ENCODE results near the gene TMEM39B.
"Not testable (repeated sequence)": the region's sequence is repeated elsewhere in the genome, so short reads cannot be mapped to it uniquely, and the experiment has no call there.

The TMEM39B gene

DNA sequence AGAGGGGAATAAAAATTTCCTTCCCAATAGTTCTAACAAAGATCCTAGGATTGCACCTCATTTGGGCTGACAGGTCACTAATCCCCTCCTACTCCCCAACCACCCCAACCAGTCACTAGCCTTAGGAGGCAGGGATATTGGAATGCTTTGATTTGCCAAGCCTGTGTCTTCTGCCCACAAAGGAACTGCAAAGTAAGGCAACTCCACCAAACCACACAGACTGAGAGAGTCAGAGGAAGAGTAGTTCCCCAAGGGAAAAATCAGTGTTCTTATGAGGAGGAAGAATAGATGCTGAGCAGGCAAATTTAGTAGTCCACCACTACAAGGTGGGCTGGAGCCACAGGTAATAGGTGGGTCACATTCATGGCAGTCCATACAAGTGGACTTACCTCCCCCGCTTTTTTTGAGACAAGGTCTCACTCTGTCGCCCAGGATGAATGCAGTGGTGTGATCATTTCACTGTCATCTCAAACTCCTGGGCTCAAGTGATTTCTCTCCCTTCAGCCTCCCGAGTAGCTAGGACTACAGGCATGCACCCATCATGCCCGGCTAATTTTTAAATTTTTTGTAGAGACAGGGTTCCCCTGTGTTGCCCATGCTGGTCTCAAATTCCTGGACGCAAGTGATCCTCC, 3.7 kb upstream of the TMEM39B start:
- no peak for DNase-seq (ENCODE audit: low read depth in 2 of 3, low spot score in 1 of 3)

DNA sequence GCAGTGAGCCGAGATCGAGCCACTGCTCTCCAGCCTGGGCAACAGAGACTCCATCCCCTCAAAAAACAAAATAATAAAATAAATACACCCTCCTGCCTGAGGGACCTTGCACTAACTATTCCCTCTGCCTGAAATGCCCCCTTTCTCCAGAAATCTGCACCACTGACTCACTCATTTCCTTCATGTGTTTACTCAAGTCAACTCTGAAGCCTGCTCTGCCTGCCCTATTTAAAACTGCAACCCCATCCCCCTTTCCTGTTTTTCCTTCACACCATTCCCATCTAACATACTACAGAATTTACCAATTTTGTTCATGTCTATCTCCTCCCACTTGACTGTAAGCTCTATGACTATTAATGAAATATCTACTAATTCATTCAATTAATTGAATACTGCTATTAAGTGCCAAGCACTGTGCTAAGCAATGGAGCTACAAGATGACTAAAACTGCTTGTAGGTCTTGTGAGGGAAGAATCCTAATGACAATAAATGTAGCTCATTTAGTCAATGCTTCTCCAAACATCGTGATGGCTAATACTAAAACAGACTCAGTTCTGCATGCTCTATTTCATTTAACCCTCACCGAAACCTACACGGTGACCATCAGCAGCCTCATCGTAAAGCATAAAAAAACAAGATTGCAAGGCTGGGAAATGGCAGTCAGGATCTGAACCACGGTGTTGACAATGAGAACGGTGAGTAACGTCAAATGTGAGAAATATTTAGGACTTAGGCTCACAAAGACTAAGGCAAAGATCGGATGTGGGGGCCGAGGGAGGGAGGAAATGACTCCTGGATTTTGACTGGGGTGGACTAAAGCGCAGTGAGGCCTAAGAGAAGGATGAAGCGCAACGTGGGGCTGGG, 749 bp upstream of the TMEM39B start:
- DNase-seq (ENCODE audit: low read depth in 2 of 3, low spot score in 1 of 3) = peak in 2 of 3 donors; percentile 22 to 25

- DNase-seq (ENCODE audit: low read depth in 2 of 3, low spot score in 1 of 3) = no peak
Measured at GRCh38 chr1:32073299-32074229, 825 bp downstream of the TMEM39B start.

DNA sequence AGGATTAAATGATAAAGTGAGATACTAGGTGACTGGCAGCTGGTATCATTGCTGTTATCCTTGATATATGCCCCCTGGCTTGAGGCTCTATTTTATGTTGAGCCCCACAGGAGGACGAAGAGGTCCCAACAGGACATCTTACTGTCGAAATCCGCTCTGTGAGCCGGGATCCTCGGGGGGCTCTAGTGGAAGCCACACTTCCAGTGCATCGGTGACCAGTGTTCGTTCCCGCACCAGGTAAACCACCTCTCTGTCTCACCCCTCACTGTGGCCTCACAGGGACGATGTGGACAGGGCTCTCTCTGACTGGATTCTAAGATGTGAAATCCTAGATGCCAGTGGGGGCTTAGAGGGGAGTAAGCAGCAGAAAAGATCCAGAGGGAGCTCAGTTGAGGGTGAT, 2.1 kb downstream of the TMEM39B start:
- no peak for DNase-seq (ENCODE audit: low read depth in 2 of 3, low spot score in 1 of 3)

- DNase-seq (ENCODE audit: low read depth in 2 of 3, low spot score in 1 of 3) = no peak
Measured at GRCh38 chr1:32077451-32077850, 4.7 kb downstream of the TMEM39B start.

DNA sequence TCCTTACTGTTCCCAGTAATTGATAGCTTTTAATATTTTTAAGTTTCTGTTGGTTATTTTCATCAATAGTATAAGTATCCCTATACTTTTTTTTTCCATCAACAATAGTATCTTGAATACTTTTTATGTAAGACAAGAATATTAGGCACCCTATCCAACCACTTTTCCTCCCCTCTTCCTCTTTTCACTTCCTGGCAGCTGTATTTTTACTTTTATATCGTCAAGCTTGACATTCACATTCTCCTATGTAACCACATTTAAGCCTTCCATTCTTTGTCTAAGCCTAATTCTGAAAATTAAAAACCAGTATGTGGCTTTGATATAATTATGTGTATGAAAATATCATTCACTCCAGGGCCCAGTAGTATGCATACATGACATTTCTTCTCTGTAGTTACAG, 9.3 kb downstream of the TMEM39B start:
- DNase-seq (ENCODE audit: low read depth in 2 of 3, low spot score in 1 of 3) = no peak

DNA sequence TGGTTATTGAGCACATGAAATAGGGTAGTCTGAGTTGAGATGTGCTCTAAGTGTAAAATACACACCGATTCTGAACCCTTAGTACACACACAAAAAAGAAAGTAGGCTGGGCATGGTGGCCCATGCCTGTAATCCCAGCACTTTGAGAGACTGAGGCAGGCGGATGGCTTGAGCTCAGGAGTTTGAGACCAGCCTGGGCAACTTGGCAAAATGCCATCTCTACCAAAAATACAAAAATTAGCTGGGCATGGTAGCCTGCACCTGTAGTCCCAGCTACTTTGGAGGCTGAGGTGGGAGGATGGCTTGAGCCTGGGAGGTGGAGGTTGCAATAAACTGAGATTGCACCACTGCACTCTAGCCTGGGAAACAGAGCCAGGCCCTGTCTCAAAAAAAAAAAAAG, 13.6 kb downstream of the TMEM39B start:
- not testable (repeated sequence) for DNase-seq (ENCODE audit: low read depth in 2 of 3, low spot score in 1 of 3)

GRCh38 chr1:32091176-32091575, 18.4 kb downstream of the TMEM39B start:
- no peak for DNase-seq (ENCODE audit: low read depth in 2 of 3, low spot score in 1 of 3)

DNA sequence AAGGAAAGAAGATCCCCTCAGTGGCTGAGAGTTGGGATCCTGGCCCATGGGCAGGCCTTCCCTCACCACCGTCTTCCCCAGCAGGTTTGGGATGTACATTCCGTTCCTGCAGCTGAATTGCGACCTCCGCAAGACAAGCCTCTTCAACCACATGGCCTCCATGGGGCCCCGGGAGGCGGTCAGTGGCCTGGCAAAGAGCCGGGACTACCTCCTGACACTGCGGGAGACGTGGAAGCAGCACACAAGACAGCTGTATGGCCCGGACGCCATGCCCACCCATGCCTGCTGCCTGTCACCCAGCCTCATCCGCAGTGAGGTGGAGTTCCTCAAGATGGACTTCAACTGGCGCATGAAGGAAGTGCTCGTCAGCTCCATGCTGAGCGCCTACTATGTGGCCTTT, 18.9 kb downstream of the TMEM39B start:
- DNase-seq (ENCODE audit: low read depth in 2 of 3, low spot score in 1 of 3) = no peak

GRCh38 chr1:32094746-32095521, 22.2 kb downstream of the TMEM39B start:
- DNase-seq (ENCODE audit: low read depth in 2 of 3, low spot score in 1 of 3) = no peak

DNA sequence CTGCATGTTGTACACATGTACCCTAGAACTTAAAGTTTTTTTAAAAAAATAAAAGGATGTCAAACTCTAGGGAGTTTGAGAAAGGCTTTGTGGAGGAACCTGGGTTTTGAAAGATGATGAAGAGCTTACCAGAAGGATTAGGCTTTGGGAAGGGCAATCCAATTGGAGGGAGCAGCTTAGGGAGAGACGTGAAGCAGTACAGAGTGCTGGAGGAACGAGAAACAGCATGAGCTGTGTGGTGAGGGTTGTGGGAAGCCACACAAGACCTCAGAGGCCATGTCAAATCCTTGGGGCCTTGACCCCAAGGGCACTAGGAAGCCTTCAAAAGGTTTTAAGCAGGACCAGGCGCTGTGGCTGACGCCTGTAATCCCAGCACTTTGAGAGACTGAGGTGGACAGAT, 26.7 kb downstream of the TMEM39B start:
- no peak for DNase-seq (ENCODE audit: low read depth in 2 of 3, low spot score in 1 of 3)

DNA sequence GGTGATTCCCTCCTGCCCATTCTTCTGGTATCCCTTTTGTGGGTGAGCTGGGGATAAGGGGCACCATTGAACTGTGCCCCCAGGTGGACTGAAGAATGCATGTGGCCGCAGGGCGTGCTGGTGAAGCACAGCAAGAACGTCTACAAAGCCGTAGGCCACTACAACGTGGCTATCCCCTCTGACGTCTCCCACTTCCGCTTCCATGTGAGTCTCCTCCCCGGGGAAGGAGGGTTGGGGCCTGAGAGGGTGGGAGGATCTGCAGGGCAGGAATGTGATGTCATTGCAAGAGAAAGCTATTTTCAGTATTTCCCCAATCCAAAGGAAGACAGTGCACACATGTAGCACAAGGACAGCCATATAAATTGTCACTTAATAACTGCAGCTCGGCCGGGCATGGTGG, 27.6 kb downstream of the TMEM39B start:
- no peak for DNase-seq (ENCODE audit: low read depth in 2 of 3, low spot score in 1 of 3)

- DNase-seq (ENCODE audit: low read depth in 2 of 3, low spot score in 1 of 3) = no peak
Measured at GRCh38 chr1:32100807-32101708, 28.3 kb downstream of the TMEM39B start.

GRCh38 chr1:32104127-32104526, 31.4 kb downstream of the TMEM39B start:
- no peak for DNase-seq (ENCODE audit: low read depth in 2 of 3, low spot score in 1 of 3)

DNA sequence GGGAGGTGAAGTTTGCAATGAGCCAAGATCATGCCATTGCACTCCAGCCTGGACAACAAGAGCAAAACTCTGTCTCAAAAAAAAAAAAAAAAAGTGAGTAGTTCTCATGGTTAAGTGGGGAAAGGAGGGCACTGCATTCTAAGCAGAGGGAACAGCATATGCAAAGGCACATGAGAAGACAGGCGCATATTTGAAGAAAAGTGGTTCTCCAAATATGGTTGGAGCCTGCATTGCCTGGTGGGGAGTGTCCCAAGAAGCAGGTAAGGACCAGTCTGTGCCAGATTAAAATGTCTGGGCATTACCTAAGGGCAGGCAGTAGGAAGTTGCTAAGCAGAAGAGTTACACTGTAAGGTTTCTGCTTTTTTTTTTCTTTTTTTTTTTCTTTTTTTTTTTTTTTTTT, 32.6 kb downstream of the TMEM39B start:
- no peak for DNase-seq (ENCODE audit: low read depth in 2 of 3, low spot score in 1 of 3)

DNA sequence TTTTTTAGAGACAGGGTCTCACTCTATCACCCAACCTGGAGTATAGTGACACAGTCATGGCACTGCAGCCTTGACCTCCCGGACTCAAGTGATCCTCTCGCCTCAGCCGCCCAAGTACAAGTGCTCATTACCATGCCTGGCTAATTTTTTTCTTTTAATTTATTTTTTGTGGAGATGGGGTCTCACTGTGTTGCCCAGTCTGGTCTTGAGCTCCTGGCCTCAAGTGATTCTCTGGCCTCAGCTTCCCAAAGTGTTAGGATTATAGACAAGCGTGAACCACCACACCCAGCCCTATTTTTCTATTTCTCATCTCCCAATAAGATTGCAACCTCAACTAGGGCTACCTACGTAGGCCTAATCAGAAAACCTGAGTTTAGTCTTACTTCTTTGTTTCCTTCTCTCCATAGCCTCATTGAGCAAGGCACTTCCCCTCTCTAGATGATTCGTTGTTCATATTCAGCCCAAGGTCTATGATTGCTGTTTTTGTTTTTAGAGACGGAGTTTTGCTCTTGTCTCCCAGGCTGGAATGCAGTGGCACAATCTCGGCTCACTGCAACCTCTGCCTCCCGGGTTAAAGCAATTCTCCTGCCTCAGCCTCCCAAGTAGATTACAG, 34.0 kb downstream of the TMEM39B start:
- DNase-seq (ENCODE audit: low read depth in 2 of 3, low spot score in 1 of 3) = no peak

GRCh38 chr1:32107742-32108661, 35.3 kb downstream of the TMEM39B start, which contains the start of gene KPNA6:
Gene KPNA6 (plus strand): TSS chr1:32108056. CDS start chr1:32108131, 75 bp downstream.
- DNase-seq (ENCODE audit: low read depth in 2 of 3, low spot score in 1 of 3) = peak; percentile 82 to 88 (median 82)

DNA sequence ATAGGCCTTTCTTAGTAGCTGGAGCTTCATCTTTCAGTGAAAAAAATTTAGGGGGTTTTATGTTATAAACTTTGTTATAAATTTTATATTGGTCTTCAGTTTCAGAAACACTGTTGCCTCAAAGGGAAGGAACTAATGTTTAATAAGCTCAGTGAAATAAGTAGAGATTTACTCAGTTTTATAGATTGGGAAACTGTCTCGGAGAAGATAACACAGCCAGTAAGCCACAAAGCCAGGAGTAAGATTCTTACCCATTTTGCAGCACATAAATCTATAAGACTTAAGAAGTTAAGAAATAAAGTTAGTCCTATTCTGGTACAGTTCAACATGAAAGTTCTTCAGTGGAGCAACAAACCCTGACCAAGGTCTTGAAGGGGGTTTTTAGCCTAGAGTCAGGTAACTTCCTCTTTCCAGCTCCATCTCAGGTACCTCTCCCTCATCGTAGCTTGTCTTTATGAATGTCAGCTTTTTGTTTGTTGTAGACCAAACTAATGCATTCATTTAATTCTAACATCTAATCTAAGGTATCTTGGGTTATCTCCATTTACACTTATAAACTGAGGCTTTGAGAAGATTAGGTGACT, 38.4 kb downstream of the TMEM39B start:
- DNase-seq (ENCODE audit: low read depth in 2 of 3, low spot score in 1 of 3) = no peak

Measured in stimulated activated CD4-positive, alpha-beta T cell treated with anti-CD3 and anti-CD28 coated beads, Interleukin-12 subunit alpha, Interleukin-12 subunit beta, amount 100 ng/mL, for 48 hours (primary cell).